NCI-H2107 treated with DMSO at 0.1 percent for 48 hours (cell line): Measurements from ENCODE around the gene GAS2L3.
A peak's percentile ranks its signal among the peaks of the same experiment; 100 is the strongest.

Experiments used
- DNase-seq: peaks from one replicate; lab custom pipeline; 2025; ENCODE audit not compliant: unreplicated experiment; lab: John Stamatoyannopoulos, UW

GAS2L3 gene

DNA sequence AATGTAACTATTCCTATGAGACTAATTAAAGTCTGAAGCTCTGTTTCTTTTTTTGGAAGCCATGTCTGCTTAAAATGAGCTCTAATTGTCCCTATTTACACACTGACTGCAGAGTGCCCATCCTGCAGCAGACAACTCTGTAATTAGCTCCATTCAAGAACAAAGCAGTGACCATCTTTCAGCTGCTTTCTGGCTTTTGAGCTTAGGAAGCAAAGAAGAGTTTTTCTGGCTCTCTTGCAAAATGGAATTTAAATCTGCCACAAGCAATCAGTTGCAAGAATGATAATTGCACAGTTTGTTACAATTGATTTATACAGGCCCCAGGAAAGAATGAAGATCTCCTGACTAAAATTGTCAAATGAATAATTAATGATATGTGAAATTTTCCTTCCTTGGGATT is 83.4 kb downstream of the GAS2L3 start:
- no peak for DNase-seq

DNA sequence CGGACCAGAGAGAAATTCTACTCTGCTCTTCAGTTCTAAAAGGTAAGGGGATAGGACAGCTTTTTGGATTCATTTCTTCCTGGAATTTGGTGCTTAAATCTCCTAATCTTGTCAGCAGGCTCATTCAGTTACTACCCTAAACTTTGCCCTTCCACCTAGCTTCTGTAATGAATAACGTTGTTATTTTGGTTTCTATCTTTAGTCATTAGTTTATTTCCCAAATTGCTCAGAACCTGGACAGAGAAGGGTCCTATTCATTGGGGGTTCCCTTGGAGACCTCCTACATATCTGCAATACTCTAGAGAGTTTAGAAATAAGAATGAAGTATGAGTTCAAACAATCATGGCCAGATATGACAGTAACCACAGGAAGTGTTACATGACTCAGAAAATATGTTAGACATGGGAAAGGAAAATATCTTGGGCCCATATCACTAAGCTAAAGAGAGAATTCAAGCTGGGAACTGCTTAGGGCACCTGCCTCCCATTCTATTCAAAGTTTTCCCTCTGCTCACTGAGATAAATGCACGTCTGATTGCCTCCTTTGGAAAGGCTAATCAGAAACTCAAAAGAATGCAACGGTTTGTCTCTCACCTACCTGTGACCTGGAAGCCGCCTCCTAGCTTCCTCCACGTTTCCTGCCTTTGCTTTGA is 87.9 kb downstream of the GAS2L3 start:
- no peak for DNase-seq

DNA sequence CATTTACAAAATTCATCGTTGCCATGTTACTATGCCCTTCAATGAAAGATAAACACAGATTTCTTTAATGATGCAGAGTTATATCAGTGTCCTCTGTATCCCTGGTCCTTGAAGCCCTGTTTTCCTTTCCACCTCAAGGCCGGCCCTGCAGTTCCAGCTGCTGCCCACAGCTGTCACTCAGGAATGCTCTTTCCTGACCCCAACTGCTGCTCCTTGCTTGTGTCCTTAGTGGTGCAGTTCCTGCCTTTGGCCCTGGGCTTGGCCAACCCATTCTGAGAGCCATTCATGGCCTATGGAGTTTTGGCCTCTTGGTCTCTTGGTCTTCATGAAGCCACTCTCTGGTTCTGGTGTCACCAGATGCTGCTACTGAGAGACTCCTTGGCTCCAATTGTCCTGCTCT is 93.1 kb downstream of the GAS2L3 start:
- DNase-seq: no peak

DNA sequence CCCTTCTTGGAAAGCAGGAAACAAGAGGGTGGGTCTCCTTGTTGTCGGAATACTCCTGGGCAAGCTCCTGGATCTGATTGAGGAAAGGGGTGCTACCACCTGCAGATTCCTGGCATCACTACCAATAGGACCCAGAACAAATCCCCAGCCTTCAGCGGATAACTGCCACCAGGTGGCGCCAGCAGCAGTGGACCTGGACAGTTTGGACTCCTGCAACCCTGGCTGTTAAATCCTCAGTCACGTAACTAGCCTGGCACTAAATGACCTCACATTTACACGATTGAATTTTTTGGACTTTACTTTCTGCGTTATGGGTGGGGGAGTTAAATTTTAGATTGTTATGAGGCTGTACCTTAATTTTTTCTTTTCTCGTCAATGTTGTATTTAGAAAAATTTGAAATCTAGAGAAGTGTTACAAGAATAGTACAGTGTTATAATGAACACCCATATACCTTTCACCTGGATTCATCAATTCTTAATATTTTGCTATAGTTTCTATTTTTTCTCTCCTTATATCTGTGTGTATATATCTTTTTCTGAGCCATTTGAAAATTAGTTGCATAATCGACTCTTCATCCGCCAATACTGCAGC is 95.6 kb downstream of the GAS2L3 start:
- DNase-seq: peak; percentile 64

DNA sequence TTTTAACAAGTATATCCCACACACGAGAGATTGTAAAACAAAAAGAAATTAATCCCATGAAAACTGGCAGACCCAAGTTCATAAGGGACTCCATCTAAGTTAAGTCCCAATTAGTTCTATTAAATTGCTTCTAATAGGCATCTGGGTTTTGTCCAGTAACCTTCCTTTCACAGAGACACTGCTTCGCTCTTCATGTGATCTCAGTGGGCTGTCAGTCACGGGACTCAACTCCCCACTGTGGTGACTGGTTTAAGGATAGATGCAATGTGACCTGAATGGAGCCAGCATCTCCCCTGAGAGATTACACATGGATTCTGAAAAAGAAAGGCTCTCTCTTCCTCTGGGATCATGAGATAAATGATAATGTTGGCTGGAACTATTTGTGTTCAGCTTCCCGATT is 96.4 kb downstream of the GAS2L3 start:
- DNase-seq: no peak

DNA sequence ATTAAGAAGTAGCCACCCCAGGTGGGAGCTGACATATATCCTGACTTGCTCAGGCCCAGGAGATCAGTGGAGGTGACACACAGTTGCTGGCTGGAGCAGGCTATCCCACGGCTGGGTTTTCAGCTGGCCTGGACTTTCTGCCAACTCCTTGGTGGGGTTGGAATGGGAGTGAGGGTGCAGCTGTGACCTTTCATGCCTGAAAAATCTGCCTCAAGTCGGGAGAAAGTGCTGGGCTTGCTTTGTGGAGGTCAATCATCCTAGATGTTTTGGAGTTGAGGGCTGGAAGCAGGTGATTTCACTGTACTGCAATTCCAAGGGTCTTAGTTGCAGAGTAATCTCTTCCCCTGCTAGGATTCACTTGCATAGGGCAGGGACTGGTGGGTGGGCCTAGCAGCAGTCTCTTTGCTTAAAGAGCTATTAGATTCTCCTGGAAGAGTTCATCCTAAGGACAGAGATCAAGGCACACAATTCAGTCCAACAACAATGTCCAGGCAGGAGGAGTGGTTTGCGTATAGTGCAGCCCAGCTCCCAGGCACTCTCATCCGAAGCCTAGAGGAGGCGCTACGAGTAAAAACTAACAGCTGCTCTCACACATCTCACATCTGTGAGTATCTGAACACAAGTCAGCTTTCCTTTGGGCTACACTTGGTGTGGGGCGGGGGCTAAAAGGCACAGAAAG is 98.1 kb downstream of the GAS2L3 start:
- no peak for DNase-seq

DNA sequence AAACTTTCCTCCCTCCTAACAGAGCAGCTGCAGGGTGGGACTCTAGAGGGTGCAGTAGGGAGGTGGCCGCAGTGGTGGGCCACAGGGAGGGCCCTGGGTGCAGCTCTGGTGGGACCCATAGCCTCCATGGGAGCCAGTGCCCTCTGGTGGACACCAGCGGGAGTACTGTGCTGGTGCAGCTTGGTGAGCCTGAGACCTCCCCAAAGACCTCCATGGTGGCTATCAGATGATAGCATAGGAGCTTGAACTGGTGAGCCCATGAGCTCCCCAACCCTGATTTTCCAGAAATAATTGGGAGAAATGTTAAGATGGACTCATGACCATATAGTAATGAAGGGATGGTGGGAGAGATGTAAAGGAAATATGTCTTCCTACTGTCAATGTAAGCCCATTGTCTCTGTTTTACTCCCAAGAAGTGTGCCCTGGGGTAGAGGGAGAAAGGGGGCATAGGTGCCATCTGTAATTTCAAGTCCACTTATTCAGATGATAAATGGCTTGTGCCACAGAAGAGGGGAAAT is 98.7 kb downstream of the GAS2L3 start:
- no peak for DNase-seq

DNA sequence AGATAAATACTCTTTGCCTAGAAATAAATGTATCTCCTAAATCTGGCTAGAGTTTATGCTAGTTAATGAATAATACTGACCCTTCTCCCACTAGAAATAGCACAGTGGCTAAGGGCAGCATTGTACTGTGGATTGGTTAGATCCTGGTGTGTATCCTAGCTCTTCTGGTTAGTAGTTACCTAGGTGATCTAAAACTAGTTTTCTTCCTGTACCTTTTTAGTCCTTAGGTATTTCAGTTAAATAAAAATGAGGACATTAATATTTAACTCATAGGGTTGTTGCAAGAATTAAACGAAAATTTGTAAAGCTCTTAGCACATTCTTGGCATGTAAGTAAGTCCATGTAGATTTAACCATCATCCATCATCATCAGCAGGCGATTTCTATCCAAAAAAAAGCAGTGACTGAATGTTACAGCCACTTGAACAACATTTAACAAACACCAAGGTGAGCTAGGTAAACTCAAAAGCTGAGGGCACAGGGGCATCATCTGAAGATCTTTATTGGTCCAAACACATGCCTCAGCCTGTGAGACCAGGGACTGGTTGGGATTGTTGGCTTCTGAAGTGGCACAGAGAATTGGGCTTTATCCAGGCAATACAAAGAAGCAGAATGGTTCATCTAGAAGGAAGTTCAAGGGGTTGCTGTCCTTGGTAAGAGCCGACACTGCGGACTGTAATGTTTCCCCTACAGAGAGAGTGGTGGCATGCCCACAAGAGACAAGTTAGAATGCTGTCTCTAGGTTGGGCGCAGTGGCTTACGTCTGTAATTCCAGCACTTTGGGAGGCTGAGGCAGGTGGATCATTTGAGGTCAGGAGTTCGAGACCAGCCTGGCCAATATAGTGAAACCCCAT is 100.8 kb downstream of the GAS2L3 start:
- DNase-seq: no peak
